Loucy (cell line): ENCODE data around the gene ROBO2.

ENCODE experiments used
- H2AFZ ChIP-seq: fragments of 200-600 bp; sonication (generic); 2 replicates; pipeline ENCODE4 v1.6.0; 2016; ENCODE audit warnings: antibody characterized with exemption, mild to moderate bottlenecking, low read length, moderate library complexity
- H3F3A ChIP-seq: fragments of 200-600 bp; 2 replicates; pipeline ENCODE4 v1.6.0; 2016; ENCODE audit warnings: antibody characterized with exemption, low read depth, mild to moderate bottlenecking
- H3K27me3 ChIP-seq: fragments of 200-600 bp; sonication (generic); 2 replicates; pipeline ENCODE4 v1.6.1; 2014; ENCODE audit warnings: low read length, mild to moderate bottlenecking; ENCODE audit not compliant: insufficient read depth, poor library complexity, severe bottlenecking
- H3K36me3 ChIP-seq: fragments of 200-600 bp; sonication (generic); 2 replicates; pipeline ENCODE4 v1.6.1; 2016; ENCODE audit warnings: low read length; ENCODE audit not compliant: insufficient read depth
- H3K4me1 ChIP-seq: fragments of 200-600 bp; sonication (generic); 2 replicates; pipeline ENCODE4 v1.5.1; 2014; ENCODE audit warnings: low read length, mild to moderate bottlenecking; ENCODE audit not compliant: insufficient read depth, poor library complexity, severe bottlenecking
- H3K4me2 ChIP-seq: fragments of 200-600 bp; sonication (generic); 2 replicates; pipeline ENCODE4 v1.6.0; 2014; ENCODE audit warnings: antibody characterized with exemption, low read length, low read depth, mild to moderate bottlenecking; ENCODE audit not compliant: poor library complexity, severe bottlenecking
- H3K4me3 ChIP-seq: fragments of 200-600 bp; sonication (generic); 2 replicates; pipeline ENCODE4 v1.5.1; 2014; ENCODE audit warnings: low read length, mild to moderate bottlenecking, mixed read lengths; ENCODE audit not compliant: poor library complexity, severe bottlenecking
- H3K79me2 ChIP-seq: fragments of 200-600 bp; sonication (generic); 2 replicates; pipeline ENCODE4 v1.6.1; 2014; ENCODE audit warnings: low read length; ENCODE audit not compliant: insufficient read depth
- H3K9ac ChIP-seq: fragments of 200-600 bp; sonication (generic); 2 replicates; pipeline ENCODE4 v1.6.0; 2014; ENCODE audit warnings: mild to moderate bottlenecking, low read depth, low read length, moderate library complexity; ENCODE audit not compliant: poor library complexity, severe bottlenecking
- H3K9me2 ChIP-seq: fragments of 200-600 bp; sonication (generic); replicated peaks from 2 replicates; pipeline ENCODE4 v1.6.1; 2016; ENCODE audit warnings: low read depth, low read length, mixed read lengths
- H3K9me3 ChIP-seq: fragments of 200-600 bp; sonication (generic); 2 replicates; pipeline ENCODE4 v1.6.1; 2014; ENCODE audit warnings: mild to moderate bottlenecking, antibody characterized with exemption, low read length, low read depth; ENCODE audit not compliant: insufficient read depth
- H4K20me1 ChIP-seq: fragments of 200-600 bp; sonication (generic); 2 replicates; pipeline ENCODE4 v1.6.0; 2014; ENCODE audit warnings: antibody characterized with exemption, low read length, mild to moderate bottlenecking; ENCODE audit not compliant: insufficient read depth, poor library complexity, severe bottlenecking
- EZH2phosphoT487 ChIP-seq: fragments of 200-600 bp; IDR thresholded peaks from 2 replicates; pipeline ENCODE4 v1.6.1; 2018; ENCODE audit warnings: antibody characterized with exemption, mild to moderate bottlenecking, moderate library complexity, borderline replicate concordance
- TF ChIP-seq, protein P1 (sequence below): fragments of 200-600 bp; sonication (generic); conservative IDR thresholded peaks from 2 replicates; pipeline ENCODE4 v1.5.1; 2014; ENCODE audit warnings: mild to moderate bottlenecking, antibody characterized with exemption, low read length

Gene ROBO2

DNA sequence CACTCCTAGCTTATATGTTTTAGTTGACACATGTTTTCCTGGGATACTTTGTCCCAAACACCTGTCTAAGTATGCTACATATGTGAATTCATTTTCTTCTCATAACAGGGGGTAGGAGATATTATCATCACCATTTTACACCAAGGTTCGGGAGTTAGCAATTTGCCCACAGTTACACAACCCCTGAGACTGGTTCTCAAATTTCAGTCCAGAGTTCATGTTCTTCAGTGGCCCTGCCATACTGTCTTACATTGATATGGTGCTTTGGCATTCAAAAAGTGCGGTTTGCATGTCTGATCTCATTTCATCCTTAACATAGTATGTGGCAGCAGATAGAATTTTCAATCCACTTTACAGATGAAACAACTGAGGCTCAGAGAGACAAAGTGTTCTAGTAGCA is 38.4 kb downstream of the ROBO2 start:
- TF ChIP-seq, protein P1, sequence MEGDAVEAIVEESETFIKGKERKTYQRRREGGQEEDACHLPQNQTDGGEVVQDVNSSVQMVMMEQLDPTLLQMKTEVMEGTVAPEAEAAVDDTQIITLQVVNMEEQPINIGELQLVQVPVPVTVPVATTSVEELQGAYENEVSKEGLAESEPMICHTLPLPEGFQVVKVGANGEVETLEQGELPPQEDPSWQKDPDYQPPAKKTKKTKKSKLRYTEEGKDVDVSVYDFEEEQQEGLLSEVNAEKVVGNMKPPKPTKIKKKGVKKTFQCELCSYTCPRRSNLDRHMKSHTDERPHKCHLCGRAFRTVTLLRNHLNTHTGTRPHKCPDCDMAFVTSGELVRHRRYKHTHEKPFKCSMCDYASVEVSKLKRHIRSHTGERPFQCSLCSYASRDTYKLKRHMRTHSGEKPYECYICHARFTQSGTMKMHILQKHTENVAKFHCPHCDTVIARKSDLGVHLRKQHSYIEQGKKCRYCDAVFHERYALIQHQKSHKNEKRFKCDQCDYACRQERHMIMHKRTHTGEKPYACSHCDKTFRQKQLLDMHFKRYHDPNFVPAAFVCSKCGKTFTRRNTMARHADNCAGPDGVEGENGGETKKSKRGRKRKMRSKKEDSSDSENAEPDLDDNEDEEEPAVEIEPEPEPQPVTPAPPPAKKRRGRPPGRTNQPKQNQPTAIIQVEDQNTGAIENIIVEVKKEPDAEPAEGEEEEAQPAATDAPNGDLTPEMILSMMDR: no peak
- TF ChIP-seq EZH2phosphoT487: no peak
- H3F3A ChIP-seq: no peaks in the 10 kb centered on the region
- H3K79me2 ChIP-seq: no peaks in the 10 kb centered on the region

DNA sequence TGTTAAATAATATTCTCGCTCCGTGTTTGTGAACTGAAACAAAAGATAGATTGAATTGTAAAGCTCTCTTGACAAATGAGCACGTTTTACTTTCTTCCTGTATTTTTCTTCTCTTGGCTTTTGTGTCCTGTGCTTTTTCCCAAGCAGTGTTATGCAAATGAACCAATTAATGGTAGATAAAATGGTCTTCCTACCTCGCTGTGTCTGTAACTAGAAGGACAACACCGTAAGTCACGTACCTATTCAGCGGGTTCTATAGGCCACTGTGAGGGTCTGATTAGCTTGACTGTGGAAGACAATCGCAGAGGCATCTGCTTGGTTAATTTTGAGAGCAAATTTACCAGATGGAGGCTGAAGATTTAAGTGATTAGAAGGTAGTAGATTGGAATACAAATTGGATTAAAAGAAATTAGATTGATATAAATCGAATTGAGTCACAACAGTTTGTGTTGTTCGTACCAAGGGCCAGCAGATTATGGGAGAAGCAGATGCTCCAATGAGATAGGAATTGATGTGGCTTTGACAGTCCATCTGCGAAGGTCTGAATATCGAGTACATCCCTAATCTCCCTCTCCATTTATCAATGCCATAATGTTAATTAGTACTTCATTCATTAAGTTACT is 40.2 kb downstream of the ROBO2 start:
- Histone ChIP-seq H3K4me1 (peaks cover 2% of the 10 kb centered on the region), H4K20me1 (no peaks in the 10 kb centered on the region), H3K27me3 (no peaks in the 10 kb centered on the region), H3K36me3 (no peaks in the 10 kb centered on the region), H3F3A (no peaks in the 10 kb centered on the region), H3K9ac (no peak overlapping the region), H3K9me3 (no peaks in the 10 kb centered on the region), H2AFZ (0 out of 2 replicates have a peak overlapping the region, but pooled peaks have one; percentile 68), H3K79me2 (no peaks in the 10 kb centered on the region), H3K4me2 (no peak overlapping the region), H3K4me3 (no peak overlapping the region), H3K9me2 (no peaks in the 10 kb centered on the region)
- TF ChIP-seq, protein P1: no peak
- TF ChIP-seq EZH2phosphoT487: no peak

More for the DNA sequence above, 38.4 kb downstream of the ROBO2 start:
- no peaks in the 10 kb centered on the region for H3K27me3 ChIP-seq
- no peak overlapping the region for H3K4me3 ChIP-seq
- no peaks in the 10 kb centered on the region for H3K36me3 ChIP-seq
- H2AFZ ChIP-seq: no peak overlapping the region
- H3K9me3 ChIP-seq: no peaks in the 10 kb centered on the region
- H4K20me1 ChIP-seq: no peaks in the 10 kb centered on the region
- H3K4me1 ChIP-seq: no peaks in the 10 kb centered on the region
- no peak overlapping the region for H3K9ac ChIP-seq
- H3K4me2 ChIP-seq: no peak overlapping the region
- H3K9me2 ChIP-seq: no peaks in the 10 kb centered on the region

DNA sequence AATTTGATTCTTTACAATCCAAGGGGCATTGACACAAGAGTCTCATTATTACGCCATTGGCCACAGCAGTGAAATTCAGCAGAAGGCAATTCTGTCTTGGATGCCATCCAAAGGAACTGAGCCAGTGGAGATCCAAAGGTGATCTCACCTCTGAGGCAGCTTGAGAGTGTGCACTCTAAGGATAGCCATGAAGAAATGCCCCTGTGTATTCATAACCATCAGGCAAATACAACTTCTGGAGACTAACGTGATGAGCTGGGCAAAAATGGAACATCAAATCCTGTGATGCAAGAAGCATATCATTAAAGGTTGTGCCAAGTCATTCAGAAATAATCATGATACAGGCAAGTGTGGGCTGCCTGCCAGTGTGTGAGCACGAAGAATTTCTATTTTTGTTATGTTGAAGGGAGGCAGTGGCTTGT is 41.4 kb downstream of the ROBO2 start:
- Histone ChIP-seq H3K79me2 (no peaks in the 10 kb centered on the region), H3K36me3 (no peaks in the 10 kb centered on the region), H3K4me1 (peaks cover 2% of the 10 kb centered on the region), H3K9me2 (no peaks in the 10 kb centered on the region), H4K20me1 (no peaks in the 10 kb centered on the region), H3K27me3 (no peaks in the 10 kb centered on the region), H3K9me3 (no peaks in the 10 kb centered on the region), H3K4me3 (no peak overlapping the region), H3F3A (no peaks in the 10 kb centered on the region), H3K9ac (no peak overlapping the region), H2AFZ (no peak overlapping the region), H3K4me2 (no peak overlapping the region)
- TF ChIP-seq, protein P1: no peak
- TF ChIP-seq EZH2phosphoT487: no peak
